Muscle of leg (tissue), 11 donors: ENCODE results near the gene GUF1. TPM values are rescaled to one million over a fixed set of nuclear protein-coding genes. Genes with fewer than 3 reads are reported as not detected.
A peak's percentile ranks its signal among the peaks of the same experiment; 100 is the strongest.
"Not testable (repeated sequence)": the region's sequence is repeated elsewhere in the genome, so short reads cannot be mapped to it uniquely, and the experiment has no call there.

ENCODE experiments used
- DNase-seq: peaks from one replicate; pipeline ENCODE4 v3.0.0; 2013
- H3K27ac ChIP-seq: one replicate; pipeline ENCODE4 v1.5.1; 2013; ENCODE audit warnings: mild to moderate bottlenecking, low read length, control low read depth
- H3K27me3 ChIP-seq: one replicate; pipeline ENCODE4 v1.6.1; 2013; ENCODE audit warnings: low read length; ENCODE audit not compliant: control insufficient read depth, insufficient read depth
- H3K36me3 ChIP-seq: one replicate; pipeline ENCODE4 v1.6.1; 2013; ENCODE audit warnings: low read length; ENCODE audit not compliant: control insufficient read depth, insufficient read depth
- H3K4me1 ChIP-seq: one replicate; pipeline ENCODE4 v1.6.1; 2013; ENCODE audit warnings: low read length; ENCODE audit not compliant: control insufficient read depth, insufficient read depth
- H3K4me3 ChIP-seq: one replicate; pipeline ENCODE4 v1.5.1; 2013; ENCODE audit warnings: low read length, control low read depth
- H3K9me3 ChIP-seq: replicated peaks from 2 replicates; pipeline ENCODE4 v1.6.1; 2013; ENCODE audit warnings: low read depth, low read length; ENCODE audit not compliant: control insufficient read depth
- WGBS: methylation state at CpG from one replicate; pipeline ENCODE4 v1.1.5; 2013; ENCODE audit warnings: missing lambda C conversion rate; ENCODE audit not compliant: insufficient coverage; 5-methylcytosine and 5-hydroxymethylcytosine counted together
- polyA plus RNA-seq, 8 donors: library from polyadenylated mRNA; unstranded; fragments of 120-200 nt; gene quantifications; one replicate each; pipeline versions ENCODE4 v1.2.1 to v1.2.3, GENCODE V29; 2013; ENCODE audit warnings: inconsistent platforms in 1 of 8, low replicate concordance in 1 of 8; ENCODE audit not compliant: insufficient read length in 8 of 8, insufficient read depth in 1 of 8
- total RNA-seq: library from RNA; stranded (reverse); fragments of 120-200 nt; gene quantifications from one replicate; pipeline ENCODE4 v1.2.4, GENCODE V29; 2013

Gene GUF1
- total and polyA plus RNA-seq, 9 donors: 15.4 to 22.7 (median 17.5) TPM

- Histone ChIP-seq H3K27ac (no peak overlapping the region), H3K36me3 (no peaks in the 10 kb centered on the region), H3K4me1 (peaks cover 6% of the 10 kb centered on the region), H3K27me3 (peaks cover 2% of the 10 kb centered on the region), H3K4me3 (no peak overlapping the region), H3K9me3 (no peaks in the 10 kb centered on the region)
- DNase-seq: no peak
- 83% methylated on average over 4 of the region's 6 CpGs for WGBS
These were observed 49.3 kb downstream of the GUF1 start for GRCh38 chr4:44727471-44727870.

GRCh38 chr4:44728694-44729093, 50.5 kb downstream of the GUF1 start:
- H3K27ac ChIP-seq, DNase-seq, H3K27me3 ChIP-seq, H3K4me1 ChIP-seq, H3K4me3 ChIP-seq, H3K9me3 ChIP-seq, H3K36me3 ChIP-seq: not testable (repeated sequence)
- WGBS: 100% methylated on average over 1 of the region's 9 CpGs

GRCh38 chr4:44736900-44737299, 58.7 kb downstream of the GUF1 start:
- no CpG with 5 or more reads among the region's 2 CpGs for WGBS
- Histone ChIP-seq H3K4me1 (no peaks in the 10 kb centered on the region), H3K27ac (no peak overlapping the region), H3K36me3 (no peaks in the 10 kb centered on the region), H3K4me3 (no peak overlapping the region), H3K9me3 (no peaks in the 10 kb centered on the region), H3K27me3 (no peaks in the 10 kb centered on the region)
- no peak for DNase-seq

- Histone ChIP-seq H3K4me1 (no peaks in the 10 kb centered on the region), H3K36me3 (no peaks in the 10 kb centered on the region), H3K27me3 (no peaks in the 10 kb centered on the region), H3K27ac (no peak overlapping the region), H3K9me3 (no peaks in the 10 kb centered on the region), H3K4me3 (no peak overlapping the region)
- WGBS: no CpG with 5 or more reads among the region's 2 CpGs
- DNase-seq: peak; percentile 15
These were observed 60.4 kb downstream of the GUF1 start for GRCh38 chr4:44738615-44739014.

GRCh38 chr4:44740201-44740600, 62.0 kb downstream of the GUF1 start:
- Histone ChIP-seq H3K27ac (no peak overlapping the region), H3K36me3 (no peaks in the 10 kb centered on the region), H3K4me1 (no peaks in the 10 kb centered on the region), H3K27me3 (no peaks in the 10 kb centered on the region), H3K9me3 (no peaks in the 10 kb centered on the region), H3K4me3 (no peak overlapping the region)
- no peak for DNase-seq
- no CpG with 5 or more reads among the region's 2 CpGs for WGBS

Other genes with a start within 250 kb of the GUF1 start
- 0.09 TPM for gene KCTD8, start 229.6 kb upstream of the GUF1 start, total RNA-seq
- gene KCTD8, start 229.6 kb upstream of the GUF1 start, polyA plus RNA-seq: under 1 TPM in 6 of 8 donors, not detected in 2; 0.05 to 0.47 (median 0.20) TPM
- gene YIPF7, start 26.8 kb upstream of the GUF1 start, total RNA-seq: 2.8 TPM
- 1 to 10 TPM; 1.4 to 3.7 (median 2.1) TPM for gene YIPF7, start 26.8 kb upstream of the GUF1 start, polyA plus RNA-seq
- gene GNPDA2, start 48.1 kb downstream of the GUF1 start, total RNA-seq: 17.2 TPM
- 10 to 100 TPM; 15.6 to 21.6 (median 17.3) TPM for gene GNPDA2, start 48.1 kb downstream of the GUF1 start, polyA plus RNA-seq